Thyroid gland (tissue), 4 donors: ENCODE measurements around the gene RBCK1.

ENCODE experiments used
- CTCF ChIP-seq, 6 experiments: fragments of 200-600 bp in 3 of 6; fragments of 450-650 bp in 3 of 6; sonication (generic) in 3 of 6; IDR thresholded peaks; one replicate each; pipeline ENCODE4 v1.5.1; 2016 to 2019; ENCODE audit warnings: antibody characterized with exemption in 6 of 6, mild to moderate bottlenecking in 2 of 6, inconsistent platforms in 1 of 6, moderate library complexity in 1 of 6
- POLR2A ChIP-seq, 2 donors: fragments of 450-650 bp; IDR thresholded peaks; one replicate each; pipeline ENCODE4 v1.6.1; 2017; ENCODE audit warnings: antibody characterized with exemption in 2 of 2, mild to moderate bottlenecking in 2 of 2, moderate library complexity in 1 of 2

DNA sequence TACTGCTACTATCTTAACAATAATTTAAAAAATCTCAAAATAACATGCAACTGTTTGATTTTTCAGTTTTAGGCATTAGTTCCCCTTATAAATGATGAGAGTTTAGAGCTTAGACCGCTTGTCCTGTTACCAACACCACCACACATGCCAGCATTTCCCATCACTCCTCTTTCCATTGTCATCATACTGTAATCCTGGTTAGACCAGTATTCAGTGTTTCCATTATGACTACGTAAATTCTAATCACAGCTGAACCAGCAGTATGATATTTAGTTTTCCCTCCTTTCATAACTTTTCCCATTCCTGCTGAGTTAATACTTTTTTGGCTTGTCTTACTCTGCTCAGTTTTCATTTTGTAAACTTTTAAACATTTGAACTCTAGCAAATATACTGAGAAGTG lies 66.5 kb downstream of the RBCK1 start:
- TF ChIP-seq CTCF (IDR thresholded peaks at IDR 0.05) (no peak), POLR2A (IDR thresholded peaks at IDR 0.05) (no peak)
